Fibroblast of pulmonary artery (primary cell): ENCODE data around the gene SEMA7A.

Experiments
- DNase-seq: peaks from one replicate; pipeline ENCODE4 v3.0.0-alpha.2; 2010; ENCODE audit warnings: low read depth
- H3K4me3 ChIP-seq: replicated peaks from 2 replicates; pipeline ENCODE4 v1.5.1; 2011; ENCODE audit warnings: low read depth, mild to moderate bottlenecking, control low read depth, low read length, moderate library complexity
- TF ChIP-seq, protein P1 (sequence below): IDR thresholded peaks from 2 replicates; pipeline ENCODE4 v1.5.1; 2011; ENCODE audit warnings: mild to moderate bottlenecking, control low read depth, low read length, inconsistent platforms; ENCODE audit errors: missing control alignments

SEMA7A gene

DNA sequence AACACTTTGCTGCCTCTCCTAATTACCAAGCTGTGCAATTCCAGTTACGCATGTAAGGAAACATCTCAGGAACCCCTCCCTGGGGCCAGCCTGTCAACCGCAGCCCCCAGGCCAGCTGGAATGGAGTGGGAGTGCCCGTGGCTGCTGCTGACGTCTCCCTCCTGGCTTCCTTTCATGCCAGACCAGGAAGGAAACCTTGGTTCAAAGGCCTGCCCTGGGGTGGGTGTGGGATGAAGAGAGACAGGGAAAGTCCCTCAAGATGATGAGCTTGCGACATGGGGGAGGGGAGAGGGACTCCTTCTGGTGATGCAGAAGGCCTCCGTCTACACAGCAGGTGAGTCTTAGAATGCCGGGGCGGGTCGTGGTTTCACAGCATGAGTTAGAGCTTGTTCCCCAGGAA lies 54.9 kb downstream of the SEMA7A start:
- TF ChIP-seq, protein P1, sequence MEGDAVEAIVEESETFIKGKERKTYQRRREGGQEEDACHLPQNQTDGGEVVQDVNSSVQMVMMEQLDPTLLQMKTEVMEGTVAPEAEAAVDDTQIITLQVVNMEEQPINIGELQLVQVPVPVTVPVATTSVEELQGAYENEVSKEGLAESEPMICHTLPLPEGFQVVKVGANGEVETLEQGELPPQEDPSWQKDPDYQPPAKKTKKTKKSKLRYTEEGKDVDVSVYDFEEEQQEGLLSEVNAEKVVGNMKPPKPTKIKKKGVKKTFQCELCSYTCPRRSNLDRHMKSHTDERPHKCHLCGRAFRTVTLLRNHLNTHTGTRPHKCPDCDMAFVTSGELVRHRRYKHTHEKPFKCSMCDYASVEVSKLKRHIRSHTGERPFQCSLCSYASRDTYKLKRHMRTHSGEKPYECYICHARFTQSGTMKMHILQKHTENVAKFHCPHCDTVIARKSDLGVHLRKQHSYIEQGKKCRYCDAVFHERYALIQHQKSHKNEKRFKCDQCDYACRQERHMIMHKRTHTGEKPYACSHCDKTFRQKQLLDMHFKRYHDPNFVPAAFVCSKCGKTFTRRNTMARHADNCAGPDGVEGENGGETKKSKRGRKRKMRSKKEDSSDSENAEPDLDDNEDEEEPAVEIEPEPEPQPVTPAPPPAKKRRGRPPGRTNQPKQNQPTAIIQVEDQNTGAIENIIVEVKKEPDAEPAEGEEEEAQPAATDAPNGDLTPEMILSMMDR, result no peak
- no peak overlapping the region for H3K4me3 ChIP-seq
- peak; percentile 77 for DNase-seq

DNA sequence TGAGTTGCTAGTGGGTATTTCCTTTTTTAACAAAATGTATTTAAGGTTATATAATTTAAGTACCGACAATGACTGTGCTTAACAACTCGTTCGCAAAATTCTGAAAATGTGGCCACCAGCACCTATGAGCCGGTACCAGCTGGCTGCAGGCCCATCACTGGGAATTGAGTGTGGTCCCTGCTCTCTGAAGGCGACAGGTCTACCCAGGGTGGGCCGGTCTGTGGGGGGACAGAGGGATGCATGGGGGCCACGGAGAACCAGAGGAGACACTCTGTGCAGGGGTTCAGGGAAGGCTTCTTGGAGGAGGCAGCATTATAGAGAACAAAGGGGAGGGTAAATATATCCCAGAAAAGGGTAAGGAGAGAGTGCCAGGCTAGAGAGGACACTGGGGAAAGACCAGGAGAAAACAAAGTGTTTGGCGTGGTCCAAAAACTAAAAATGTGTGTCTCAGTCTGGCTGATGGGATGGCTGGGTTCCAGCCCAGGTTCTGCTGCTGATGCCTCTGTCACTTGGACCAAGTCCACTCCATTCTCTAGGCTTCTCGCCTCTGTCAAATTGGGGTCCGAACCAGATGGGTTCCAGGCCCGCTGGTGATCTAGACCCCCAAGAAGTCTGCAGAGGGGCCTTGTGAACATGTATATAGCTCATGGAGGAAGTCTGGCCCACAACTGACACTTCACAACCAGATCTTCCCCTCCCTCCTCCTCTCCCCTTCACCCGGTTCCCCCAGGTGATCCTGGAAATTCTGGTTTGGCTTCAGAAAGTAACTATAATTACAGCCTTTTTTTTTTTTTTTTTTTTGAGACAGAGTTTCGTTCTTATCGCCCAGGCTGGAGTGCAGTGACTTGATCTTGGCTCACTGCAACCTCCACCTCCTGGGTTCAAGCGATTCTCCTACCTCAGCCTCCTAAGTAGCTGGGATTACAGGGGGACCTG lies 55.7 kb downstream of the SEMA7A start:
- no peak overlapping the region for H3K4me3 ChIP-seq
- TF ChIP-seq, protein P1, result no peak
- DNase-seq, result no peak

DNA sequence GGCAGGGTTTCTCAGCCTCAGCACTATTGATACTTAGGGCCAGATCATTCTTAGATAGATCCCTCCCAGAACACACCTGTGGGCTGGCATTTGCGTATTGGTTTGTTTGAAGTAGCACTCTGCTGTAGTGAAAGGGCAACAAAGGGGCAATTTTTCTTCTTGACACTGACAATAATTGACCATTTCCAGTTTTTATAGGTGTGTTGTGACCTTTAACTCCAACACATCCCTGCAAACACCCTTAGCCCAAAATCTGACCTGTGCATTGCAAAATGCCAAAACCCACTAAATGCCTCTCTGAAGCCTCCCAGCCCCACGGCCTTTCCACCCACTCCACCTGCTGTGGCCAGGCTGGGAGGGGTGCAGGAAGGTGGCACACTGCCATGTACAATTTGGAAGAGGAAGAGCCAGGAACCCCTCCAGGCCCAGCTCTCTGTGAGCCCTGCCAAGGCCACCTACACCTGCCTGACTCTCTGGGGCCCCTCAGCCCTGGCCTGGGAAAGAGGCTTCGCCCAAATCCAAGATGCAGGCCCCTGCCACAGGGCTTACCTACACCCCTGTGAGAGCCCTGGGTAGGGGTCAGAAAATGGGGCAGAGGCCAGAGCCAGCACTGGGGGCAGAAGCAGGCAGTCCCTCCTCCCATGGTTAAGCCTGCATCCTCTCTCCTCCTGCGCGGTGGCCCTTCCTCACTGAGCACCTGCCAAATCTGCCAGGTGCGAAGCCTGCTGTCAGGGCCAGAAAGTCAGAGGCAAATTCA lies 56.8 kb downstream of the SEMA7A start:
- DNase-seq, result no peak
- no peak overlapping the region for H3K4me3 ChIP-seq
- TF ChIP-seq, protein P1, result no peak

DNA sequence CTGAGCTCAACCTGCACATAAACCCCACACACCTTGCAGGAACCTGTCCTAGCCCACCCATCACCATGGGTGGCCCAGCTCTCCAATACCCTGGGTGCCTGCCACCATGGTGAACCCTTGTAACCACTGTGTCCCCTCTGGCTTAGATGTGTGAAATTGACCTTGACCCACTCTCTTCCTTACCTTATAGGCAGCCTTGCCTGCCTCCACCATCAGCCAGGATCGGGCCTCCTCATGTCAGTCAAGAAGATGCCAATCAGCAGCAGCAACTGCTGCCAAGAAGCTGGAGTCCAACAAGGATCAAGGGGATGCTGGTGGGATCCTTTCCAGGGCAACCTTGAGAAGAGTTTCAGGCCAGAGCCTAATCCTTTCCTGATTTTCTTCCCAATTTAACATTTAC lies 57.5 kb downstream of the SEMA7A start:
- TF ChIP-seq, protein P1, result no peak
- DNase-seq, result no peak
- no peak overlapping the region for H3K4me3 ChIP-seq

DNA sequence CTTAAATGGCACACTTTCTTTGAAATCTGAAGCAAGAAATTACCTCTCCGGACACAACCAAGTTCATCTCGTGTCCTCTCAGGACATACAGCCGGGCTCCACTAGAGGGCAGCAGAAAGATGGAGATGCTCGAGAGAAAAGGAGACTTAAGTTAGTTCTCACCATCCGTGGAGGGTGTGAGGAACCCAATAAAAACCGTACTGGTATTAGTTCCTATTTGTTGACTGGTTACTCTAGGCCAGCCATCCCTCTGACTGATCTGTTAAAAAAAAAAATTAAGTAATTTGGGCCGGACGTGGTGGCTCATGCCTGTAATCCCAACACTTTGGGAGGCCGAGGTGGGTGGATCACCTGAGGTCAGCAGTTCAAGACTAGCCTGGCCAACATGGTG lies 58.5 kb downstream of the SEMA7A start:
- DNase-seq, result peak; percentile 86
- TF ChIP-seq, protein P1, result peak; percentile 97
- no peak overlapping the region for H3K4me3 ChIP-seq

DNA sequence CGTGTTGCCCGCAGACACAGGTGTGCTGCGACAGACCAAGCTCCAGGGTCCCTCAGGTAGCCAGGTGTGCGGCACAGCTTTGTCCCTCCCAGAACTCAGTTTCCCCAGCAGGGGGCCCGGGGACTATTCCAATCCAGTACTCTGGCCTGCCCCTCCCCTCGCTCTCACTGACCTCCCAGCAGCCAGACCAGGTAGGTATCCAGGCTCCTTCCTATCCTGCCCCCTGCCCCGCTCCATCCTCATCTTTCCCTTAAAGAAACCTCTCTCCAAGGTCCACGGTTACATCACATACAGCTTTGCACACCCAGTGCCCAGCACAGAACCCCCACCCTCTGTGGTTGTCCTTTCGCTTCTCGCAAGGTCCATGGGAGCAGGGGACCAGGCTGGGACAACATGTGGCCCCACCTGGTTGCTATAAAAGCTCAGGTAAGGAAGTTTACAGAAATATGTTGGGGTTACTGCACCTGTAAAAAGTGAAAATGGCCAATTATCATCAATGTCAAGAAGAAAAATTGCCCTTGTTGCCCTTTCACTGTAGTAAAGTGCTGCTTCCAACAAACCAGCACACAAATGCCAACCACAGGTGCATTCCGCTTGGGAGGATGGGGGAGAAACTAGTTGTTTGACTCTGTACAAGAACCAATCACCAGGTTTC lies 59.0 kb downstream of the SEMA7A start:
- TF ChIP-seq, protein P1, result no peak
- no peak for DNase-seq
- H3K4me3 ChIP-seq, result no peak overlapping the region
